HG02938 (cell line): ENCODE data around the gene LIN7B.
"Not testable (repeated sequence)": the region's sequence is repeated elsewhere in the genome, so short reads cannot be mapped to it uniquely, and the experiment has no call there.

Experiments used
- ATAC-seq: cut with Tn5 transposase; IDR thresholded peaks from one replicate; pipeline ENCODE4 v1.9.1; 2021; ENCODE audit warnings: mild to moderate bottlenecking, moderate library complexity; ENCODE audit not compliant: unreplicated experiment

LIN7B gene

GRCh38 chr19:49113762-49114629 is at the start of gene LIN7B:
Gene LIN7B, plus strand, starts transcription at chr19:49114370. Its CDS starts 35 bp downstream, at chr19:49114405.
- no peak for ATAC-seq

- ATAC-seq, result no peak
These were observed 49.2 kb upstream of the LIN7B start, which contains the start of gene NTF4 for GRCh38 chr19:49064768-49065611. Gene NTF4, minus strand, starts transcription at chr19:49064818. Its CDS starts 2,821 bp downstream, at chr19:49061997.

- no peak for ATAC-seq
These were observed 48.2 kb upstream of the LIN7B start for GRCh38 chr19:49065905-49066512.

- ATAC-seq, result no peak
These were observed 46.6 kb upstream of the LIN7B start for GRCh38 chr19:49067554-49067953.

- no peak for ATAC-seq
These were observed 45.1 kb upstream of the LIN7B start for GRCh38 chr19:49069026-49069425.

GRCh38 chr19:49070416-49070815 is 43.8 kb upstream of the LIN7B start:
- ATAC-seq, result no peak

- no peak for ATAC-seq
These were observed 42.2 kb upstream of the LIN7B start for GRCh38 chr19:49071860-49072547.

- no peak for ATAC-seq
These were observed 40.4 kb upstream of the LIN7B start for GRCh38 chr19:49073514-49074378.

GRCh38 chr19:49074869-49075268 is 39.3 kb upstream of the LIN7B start:
- not testable (repeated sequence) for ATAC-seq

GRCh38 chr19:49080392-49080791 is 33.8 kb upstream of the LIN7B start:
- no peak for ATAC-seq

- ATAC-seq, result no peak
These were observed 32.9 kb upstream of the LIN7B start for GRCh38 chr19:49081273-49081672.

GRCh38 chr19:49084206-49085019 is 29.8 kb upstream of the LIN7B start:
- ATAC-seq, result no peak

- peak; percentile 80 for ATAC-seq
These were observed 28.9 kb upstream of the LIN7B start, which contains the start of gene SNRNP70 for GRCh38 chr19:49085020-49085867. Gene SNRNP70, plus strand, starts transcription at chr19:49085451. Its CDS starts 964 bp downstream, at chr19:49086415.

GRCh38 chr19:49085868-49086232 is 28.3 kb upstream of the LIN7B start:
- ATAC-seq, result no peak

- ATAC-seq, result no peak
These were observed 27.9 kb upstream of the LIN7B start for GRCh38 chr19:49086296-49086695.

- no peak for ATAC-seq
These were observed 22.7 kb upstream of the LIN7B start for GRCh38 chr19:49091391-49092038.

- ATAC-seq, result no peak
These were observed 21.5 kb upstream of the LIN7B start for GRCh38 chr19:49092686-49093085.
